Fibroblast of mammary gland (primary cell): Measurements from ENCODE around the gene P2RY8.

Source experiments
- DNase-seq: peaks from one replicate; pipeline ENCODE4 v3.0.0-alpha.2; 2010; ENCODE audit warnings: low read depth
- H3K4me3 ChIP-seq: 2 replicates; pipeline ENCODE4 v1.5.1; 2011; ENCODE audit warnings: low read depth, mild to moderate bottlenecking, low read length, moderate library complexity; ENCODE audit not compliant: control insufficient read depth
- TF ChIP-seq, protein P1 (sequence below): conservative IDR thresholded peaks from 2 replicates; pipeline ENCODE4 v1.5.1; 2011; ENCODE audit warnings: low read depth, low read length, inconsistent platforms; ENCODE audit not compliant: control insufficient read depth, insufficient read depth

P2RY8 gene

DNA sequence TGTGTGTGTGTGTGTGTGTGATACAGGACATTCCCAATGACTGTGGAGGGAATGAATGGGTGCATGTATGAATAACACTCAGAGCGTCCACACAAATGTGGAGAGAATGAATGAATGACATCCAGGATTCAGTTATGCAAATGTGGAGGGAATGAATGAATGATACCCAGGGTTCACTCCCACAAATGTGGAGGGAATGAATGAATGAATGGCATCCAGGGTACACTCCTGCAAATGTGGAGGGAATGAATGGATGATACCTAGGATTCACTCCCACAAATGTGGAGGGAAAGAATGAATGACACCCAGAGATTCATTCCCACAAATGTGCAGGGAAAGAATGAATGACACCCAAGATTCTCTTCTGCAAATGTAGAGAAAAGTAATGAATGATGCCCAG, 48.2 kb downstream of the P2RY8 start:
- DNase-seq = no peak
- TF ChIP-seq, protein P1, sequence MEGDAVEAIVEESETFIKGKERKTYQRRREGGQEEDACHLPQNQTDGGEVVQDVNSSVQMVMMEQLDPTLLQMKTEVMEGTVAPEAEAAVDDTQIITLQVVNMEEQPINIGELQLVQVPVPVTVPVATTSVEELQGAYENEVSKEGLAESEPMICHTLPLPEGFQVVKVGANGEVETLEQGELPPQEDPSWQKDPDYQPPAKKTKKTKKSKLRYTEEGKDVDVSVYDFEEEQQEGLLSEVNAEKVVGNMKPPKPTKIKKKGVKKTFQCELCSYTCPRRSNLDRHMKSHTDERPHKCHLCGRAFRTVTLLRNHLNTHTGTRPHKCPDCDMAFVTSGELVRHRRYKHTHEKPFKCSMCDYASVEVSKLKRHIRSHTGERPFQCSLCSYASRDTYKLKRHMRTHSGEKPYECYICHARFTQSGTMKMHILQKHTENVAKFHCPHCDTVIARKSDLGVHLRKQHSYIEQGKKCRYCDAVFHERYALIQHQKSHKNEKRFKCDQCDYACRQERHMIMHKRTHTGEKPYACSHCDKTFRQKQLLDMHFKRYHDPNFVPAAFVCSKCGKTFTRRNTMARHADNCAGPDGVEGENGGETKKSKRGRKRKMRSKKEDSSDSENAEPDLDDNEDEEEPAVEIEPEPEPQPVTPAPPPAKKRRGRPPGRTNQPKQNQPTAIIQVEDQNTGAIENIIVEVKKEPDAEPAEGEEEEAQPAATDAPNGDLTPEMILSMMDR = no peak
- no peak overlapping the region for H3K4me3 ChIP-seq

DNA sequence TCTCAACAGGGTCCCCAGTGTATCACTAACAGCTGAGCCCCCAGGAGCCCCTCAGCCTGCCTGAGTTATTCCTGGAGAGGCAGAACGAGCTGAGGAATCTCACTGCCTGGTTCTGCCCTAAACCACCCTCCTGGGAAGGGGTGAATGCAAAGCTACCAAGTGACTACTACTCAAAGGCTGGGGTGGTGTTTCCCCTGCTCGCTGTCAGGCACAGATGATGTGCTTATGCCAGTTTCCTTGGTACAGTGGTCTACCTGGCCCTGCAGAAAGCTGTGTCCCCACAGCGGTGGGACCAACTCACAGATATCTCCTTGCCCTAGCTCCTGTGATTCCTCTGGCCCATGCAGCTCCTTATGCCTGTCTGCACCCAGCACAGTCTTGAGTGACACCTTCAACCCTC, 48.8 kb downstream of the P2RY8 start:
- TF ChIP-seq, protein P1 = no peak
- H3K4me3 ChIP-seq = no peak overlapping the region
- no peak for DNase-seq

DNA sequence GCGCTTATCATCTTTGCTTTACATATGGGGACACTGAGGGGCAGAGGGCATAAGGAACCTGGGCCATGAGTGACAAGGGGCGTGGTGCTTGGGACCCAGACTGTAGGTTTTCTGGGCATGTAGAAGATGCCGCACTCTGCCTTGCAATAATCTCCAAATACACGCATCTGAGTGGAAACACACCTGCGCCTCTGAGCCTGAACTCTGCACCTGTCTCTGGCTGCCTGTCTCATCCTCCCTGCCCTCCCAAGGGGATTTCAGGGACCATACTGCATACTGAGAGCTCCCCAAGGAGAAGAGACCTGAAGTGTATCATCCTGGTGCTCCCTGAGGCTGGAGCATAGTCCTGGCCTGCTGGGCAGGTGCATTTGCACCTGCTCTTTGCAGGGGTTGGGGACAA, 49.6 kb downstream of the P2RY8 start:
- TF ChIP-seq, protein P1 = no peak
- no peak for DNase-seq
- no peak overlapping the region for H3K4me3 ChIP-seq

DNA sequence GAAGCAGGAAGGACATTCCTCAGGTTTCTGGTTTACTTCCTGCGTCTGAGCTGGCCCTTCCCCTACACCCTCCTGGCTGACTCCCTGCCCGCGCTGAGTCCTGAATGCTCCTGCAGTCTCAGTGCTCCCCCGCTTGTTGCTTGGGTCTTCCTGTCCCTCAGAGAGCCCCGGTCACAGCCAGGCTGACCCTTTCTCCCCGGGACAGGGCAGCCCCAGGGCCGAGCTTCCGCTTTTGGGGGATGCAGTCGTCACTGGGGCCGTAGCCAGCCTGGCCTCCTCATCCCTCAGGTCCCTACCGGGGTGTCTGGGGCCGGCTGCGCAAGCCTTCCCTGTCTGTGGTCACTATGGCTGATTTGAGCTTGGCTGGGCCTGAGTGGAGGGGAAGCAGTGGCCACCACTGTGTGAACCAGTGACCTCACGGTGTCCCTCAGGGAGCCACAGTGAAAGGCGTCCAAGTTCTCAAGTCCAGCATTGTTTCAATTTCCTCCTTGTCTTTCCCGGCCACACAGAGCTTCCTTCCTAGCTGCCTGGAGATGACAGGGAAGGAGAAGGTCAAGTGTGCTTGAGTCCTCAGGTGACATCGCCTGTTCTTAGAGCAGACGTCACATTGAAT, 50.1 kb downstream of the P2RY8 start:
- no peak for DNase-seq
- H3K4me3 ChIP-seq = no peak overlapping the region
- TF ChIP-seq, protein P1 = no peak

DNA sequence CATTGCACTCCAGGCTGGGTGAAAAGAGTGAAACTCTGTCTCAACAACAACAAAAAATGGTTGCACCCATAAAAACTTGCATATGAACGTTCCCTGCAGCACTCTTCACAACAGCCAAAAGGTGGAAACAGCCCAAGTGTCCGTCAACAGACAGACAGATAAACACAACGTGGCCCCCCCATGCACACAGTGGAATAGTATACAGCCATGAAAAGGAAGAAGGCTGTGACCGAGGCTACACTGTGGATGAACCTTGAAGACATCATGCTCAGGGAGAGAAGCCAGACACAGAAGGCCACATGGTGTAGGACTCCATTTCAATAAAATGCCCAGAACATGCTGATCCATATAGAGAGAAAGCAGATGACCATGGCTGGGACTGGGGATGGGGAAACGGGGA, 50.8 kb downstream of the P2RY8 start:
- no peak overlapping the region for H3K4me3 ChIP-seq
- DNase-seq = no peak
- TF ChIP-seq, protein P1 = no peak

DNA sequence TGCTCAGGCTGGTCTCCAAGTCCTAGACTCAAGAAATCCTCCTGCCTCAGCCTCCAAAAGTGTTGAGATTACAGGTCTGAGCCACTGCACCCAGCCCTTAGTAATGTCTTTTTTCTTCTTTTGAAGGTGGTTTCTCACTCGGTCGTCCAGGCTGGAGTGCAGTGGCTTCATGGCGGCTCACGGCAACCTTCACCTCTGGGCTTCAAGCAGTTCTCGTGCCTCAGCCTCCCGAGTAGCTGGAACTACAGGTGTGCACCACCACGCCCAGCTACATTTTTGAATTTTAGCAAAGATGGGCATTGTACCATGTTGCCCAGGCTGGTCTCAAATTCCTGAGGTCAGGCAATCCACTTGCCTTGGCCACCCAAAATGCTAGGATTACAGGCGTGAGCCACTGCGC, 52.0 kb downstream of the P2RY8 start:
- TF ChIP-seq, protein P1 = no peak
- DNase-seq = no peak
- no peak overlapping the region for H3K4me3 ChIP-seq

DNA sequence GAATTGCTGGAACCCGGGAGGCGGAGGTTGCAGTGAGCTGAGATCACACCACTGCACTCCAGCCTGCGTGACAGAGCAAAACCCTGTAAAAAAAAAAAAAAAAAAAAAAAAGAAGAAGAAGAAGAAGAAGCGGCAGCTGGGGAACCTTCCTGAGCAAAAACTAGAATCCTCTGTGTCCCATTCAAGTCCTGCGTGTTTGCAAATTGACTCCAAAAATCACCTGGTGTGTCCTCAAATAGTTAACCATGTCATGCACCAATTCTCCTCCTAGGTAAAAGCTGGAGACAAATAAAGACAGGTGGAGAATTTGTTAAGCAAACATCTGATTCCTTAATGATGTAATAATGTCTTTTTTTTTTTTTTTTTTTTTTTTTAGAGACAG, 52.4 kb downstream of the P2RY8 start:
- TF ChIP-seq, protein P1 = no peak
- DNase-seq = no peak

More for the DNA sequence above, 52.4 kb downstream of the P2RY8 start:
- H3K4me3 ChIP-seq = no peak overlapping the region
